WTC11 (cell line): ENCODE measurements around the gene SDCCAG8.

Source experiments
- ATF3 ChIP-seq: sonication (generic); formaldehyde crosslinking; conservative IDR thresholded peaks from 2 replicates; pipeline ENCODE4 v1.8.1; 2022; ENCODE audit warnings: mild to moderate bottlenecking, missing genetic modification reagents
- CREB1 ChIP-seq: sonication (generic); formaldehyde crosslinking; IDR thresholded peaks from 2 replicates; pipeline ENCODE4 v1.8.0; 2023; ENCODE audit warnings: mild to moderate bottlenecking, missing genetic modification reagents
- CTCF ChIP-seq: fragments of 200-600 bp; IDR thresholded peaks from 2 replicates; pipeline ENCODE4 v1.8.0; 2022; ENCODE audit warnings: antibody characterized with exemption
- FOXP4 ChIP-seq: sonication (generic); formaldehyde crosslinking; IDR thresholded peaks from 2 replicates; pipeline ENCODE4 v1.8.0; 2022; ENCODE audit warnings: mild to moderate bottlenecking, missing genetic modification reagents
- NFE2L1 ChIP-seq: sonication (generic); formaldehyde crosslinking; IDR thresholded peaks from 2 replicates; pipeline ENCODE4 v1.8.1; 2023; ENCODE audit warnings: missing genetic modification reagents
- PRDM15 ChIP-seq: sonication (generic); formaldehyde crosslinking; IDR thresholded peaks from 2 replicates; pipeline ENCODE4 v1.8.0; 2022; ENCODE audit warnings: missing genetic modification reagents
- SP1 ChIP-seq: sonication (generic); formaldehyde crosslinking; conservative IDR thresholded peaks from 2 replicates; pipeline ENCODE4 v1.8.1; 2022; ENCODE audit warnings: missing genetic modification reagents
- ZBTB43 ChIP-seq: sonication (generic); formaldehyde crosslinking; IDR thresholded peaks from 2 replicates; pipeline ENCODE4 v1.8.1; 2023; ENCODE audit warnings: mild to moderate bottlenecking, missing genetic modification reagents
- ZNF423 ChIP-seq: fragments of 250-450 bp; sonication (Bioruptor Pico); IDR thresholded peaks from 2 replicates; pipeline ENCODE4 v2.1.2; 2022; ENCODE audit warnings: mild to moderate bottlenecking, moderate library complexity
- ZNF532 ChIP-seq: fragments of 250-450 bp; sonication (Bioruptor Pico); IDR thresholded peaks from 2 replicates; pipeline ENCODE4 v1.9.0; 2021; ENCODE audit warnings: mild to moderate bottlenecking, borderline replicate concordance

- TF ChIP-seq ATF3 (no peak), NFE2L1 (CRISPR knock-in tag) (no peak), CTCF (no peak), ZNF532 (CRISPR knock-in tag) (no peak), PRDM15 (CRISPR knock-in tag) (no peak), FOXP4 (CRISPR knock-in tag) (no peak), ZNF423 (CRISPR knock-in tag) (no peak), CREB1 (CRISPR knock-in tag) (no peak), SP1 (CRISPR knock-in tag) (no peak), ZBTB43 (CRISPR knock-in tag) (no peak)
These were observed 2.9 kb downstream of the SDCCAG8 start for GRCh38 chr1:243258731-243259130.
